K562 (cell line): ENCODE data around the gene TSSK2. TPM values are rescaled to one million over a fixed set of nuclear protein-coding genes. Genes with fewer than 3 reads are reported as not detected.

Experiments used
- BCL6 ChIP-seq: fragments of 250-450 bp; sonication (Bioruptor Pico); IDR thresholded peaks from 2 replicates; pipeline ENCODE4 v1.4.0; 2020
- CEBPG ChIP-seq, 3 experiments: fragments of 200-800 bp in 1 of 3; sonication (Bioruptor generic) in 1 of 3; sonication (generic) in 1 of 3; formaldehyde crosslinking in 1 of 3; IDR thresholded peaks in 2 of 3; conservative IDR thresholded peaks in 1 of 3; 2 replicates each; pipeline versions ENCODE4 v1.6.1 to v1.8.0; 2016 to 2022; ENCODE audit warnings: missing compliant biosample characterization in 2 of 3, missing genetic modification characterization in 2 of 3, mild to moderate bottlenecking in 1 of 3, missing genetic modification reagents in 1 of 3
- GATAD2B ChIP-seq: fragments of 450-650 bp; IDR thresholded peaks from 2 replicates; pipeline ENCODE4 v1.6.1; 2017; ENCODE audit warnings: mild to moderate bottlenecking, borderline replicate concordance
- HIVEP1 ChIP-seq: fragments of 250-450 bp; sonication (Bioruptor Pico); IDR thresholded peaks from 2 replicates; pipeline ENCODE4 v1.4.0; 2020; ENCODE audit warnings: mild to moderate bottlenecking
- HLTF ChIP-seq: fragments of 450-650 bp; IDR thresholded peaks from 2 replicates; pipeline ENCODE4 v1.6.1; 2016
- JUN ChIP-seq, 2 experiments: sonication (generic) in 1 of 2; formaldehyde crosslinking in 1 of 2; IDR thresholded peaks; 2 replicates each; pipeline versions ENCODE4 v1.6.1 to v1.8.0; 2012 to 2022; ENCODE audit warnings: borderline replicate concordance in 2 of 2, mild to moderate bottlenecking in 2 of 2, improper control_type of control experiment in 1 of 2, low read depth in 1 of 2, low read length in 1 of 2, missing genetic modification reagents in 1 of 2
- PHF21A ChIP-seq: fragments of 450-650 bp; IDR thresholded peaks from 2 replicates; pipeline ENCODE4 v1.6.1; 2017; ENCODE audit warnings: low read depth, borderline replicate concordance
- POU5F1 ChIP-seq: fragments of 150-350 bp; IDR thresholded peaks from 2 replicates; pipeline ENCODE4 v1.6.1; 2014; ENCODE audit warnings: borderline replicate concordance, low read length, low read depth, mild to moderate bottlenecking; ENCODE audit not compliant: partially characterized antibody
- SRF ChIP-seq, 2 experiments: fragments of 250-450, 450-650 bp in 1 of 2; sonication (Bioruptor Pico) in 1 of 2; sonication (generic) in 1 of 2; formaldehyde crosslinking; IDR thresholded peaks; 2 replicates each; pipeline versions ENCODE4 v1.5.0 to v1.5.1; 2020 to 2022; ENCODE audit warnings: mild to moderate bottlenecking in 1 of 2, missing genetic modification reagents in 1 of 2
- USF2 ChIP-seq: sonication (generic); formaldehyde crosslinking; IDR thresholded peaks from 2 replicates; pipeline ENCODE4 v1.5.0; 2020; ENCODE audit warnings: missing genetic modification reagents
- ZNF212 ChIP-seq: fragments of 450-650 bp; formaldehyde crosslinking; IDR thresholded peaks from 2 replicates; pipeline ENCODE4 v1.4.0; 2020; ENCODE audit warnings: mild to moderate bottlenecking
- ZNF780A ChIP-seq: fragments of 250-450 bp; sonication (Bioruptor Pico); IDR thresholded peaks from 2 replicates; pipeline ENCODE4 v1.5.0; 2021; ENCODE audit warnings: mild to moderate bottlenecking
- polyA plus RNA-seq, 8 experiments: library from polyadenylated mRNA; depleted of rRNA in 4 of 8; stranded (reverse) in 5 of 8; unstranded in 3 of 8; fragments of >200 nt; fragmentation: Nextera tagmentation in 2 of 8; fragmentation: Illumina TruSeq in 1 of 8; extraction: Ambion mirVana in 2 of 8; extraction: Trizol in 1 of 8; gene quantifications; 2 replicates each; pipeline versions ENCODE4 v1.2.1 to v1.2.3, GENCODE V29; 2011 to 2014; ENCODE audit warnings: inconsistent platforms in 1 of 8, missing spikeins in 1 of 8
- total RNA-seq, 7 experiments: library from RNA; depleted of rRNA in 6 of 7; stranded (reverse); fragments of >200 nt in 6 of 7; fragmentation: Illumina TruSeq in 2 of 7; extraction: Trizol in 2 of 7; gene quantifications; 2 replicates each; pipeline versions ENCODE4 v1.2.1 to v1.2.3, GENCODE V29; 2011 to 2021; ENCODE audit warnings: low replicate concordance in 1 of 7
- TF ChIP-seq, protein P1 (sequence below): sonication (generic); formaldehyde crosslinking; IDR thresholded peaks from 2 replicates; pipeline ENCODE4 v1.8.1; 2023; ENCODE audit warnings: mild to moderate bottlenecking, missing genetic modification reagents, moderate library complexity

TSSK2 gene
- total and polyA plus RNA-seq, 9 of the 15 experiments (the other 6 are each of a cell fraction or from before 2014, with no cell fraction given), result 0.04 TPM; not detected in 8

DNA sequence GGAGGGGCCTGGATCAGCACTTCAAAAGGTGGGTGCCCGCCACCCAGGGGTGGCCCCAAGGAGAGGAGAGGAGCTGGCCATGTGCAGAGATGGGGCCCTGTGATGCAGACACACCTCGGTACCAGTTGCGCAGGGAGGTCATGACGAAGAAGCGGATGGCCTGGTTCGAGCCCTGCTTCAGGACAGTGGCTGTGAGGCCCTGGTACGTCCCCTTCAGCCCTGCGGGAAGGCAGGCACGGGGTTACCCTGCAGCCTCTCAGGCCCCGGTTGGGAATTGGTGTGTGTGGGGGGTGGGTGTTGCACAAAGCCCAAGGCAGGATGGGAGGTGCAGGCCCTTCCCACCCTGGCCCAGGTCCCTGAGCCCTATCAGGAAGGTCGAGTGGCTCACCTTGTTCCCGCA, 45.6 kb downstream of the TSSK2 start (continued):
- TF ChIP-seq CEBPG (CRISPR knock-in tag; IDR thresholded peaks at IDR 0.05), result no peak
- TF ChIP-seq CEBPG (tag; conservative IDR thresholded peaks at IDR 0.05 in 1 of 2, IDR thresholded peaks at IDR 0.05 in 1 of 2), result no peak
- TF ChIP-seq JUN (IDR thresholded peaks at IDR 0.05; ENCODE audit: borderline replicate concordance, low read depth, low read length), result no peak
- TF ChIP-seq JUN (CRISPR knock-in tag; IDR thresholded peaks at IDR 0.05; ENCODE audit: borderline replicate concordance), result no peak
- peak in 1 of 2 experiments; percentile 61; a peak in 2 of 4 replicates for TF ChIP-seq SRF (CRISPR knock-in tag; IDR thresholded peaks at IDR 0.05)
- TF ChIP-seq PHF21A, result no peak
- TF ChIP-seq HLTF, result no peak
- TF ChIP-seq, protein P1, sequence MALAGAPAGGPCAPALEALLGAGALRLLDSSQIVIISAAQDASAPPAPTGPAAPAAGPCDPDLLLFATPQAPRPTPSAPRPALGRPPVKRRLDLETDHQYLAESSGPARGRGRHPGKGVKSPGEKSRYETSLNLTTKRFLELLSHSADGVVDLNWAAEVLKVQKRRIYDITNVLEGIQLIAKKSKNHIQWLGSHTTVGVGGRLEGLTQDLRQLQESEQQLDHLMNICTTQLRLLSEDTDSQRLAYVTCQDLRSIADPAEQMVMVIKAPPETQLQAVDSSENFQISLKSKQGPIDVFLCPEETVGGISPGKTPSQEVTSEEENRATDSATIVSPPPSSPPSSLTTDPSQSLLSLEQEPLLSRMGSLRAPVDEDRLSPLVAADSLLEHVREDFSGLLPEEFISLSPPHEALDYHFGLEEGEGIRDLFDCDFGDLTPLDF (CRISPR knock-in tag), result 0 out of 2 replicates have a peak, but pooled peaks have one; percentile 6
- TF ChIP-seq USF2 (CRISPR knock-in tag), result no peak
- TF ChIP-seq ZNF780A (CRISPR knock-in tag), result no peak
- TF ChIP-seq HIVEP1 (CRISPR knock-in tag), result no peak
- TF ChIP-seq ZNF212, result no peak
- TF ChIP-seq BCL6 (CRISPR knock-in tag), result no peak
- no peak for TF ChIP-seq GATAD2B
- no peak for TF ChIP-seq POU5F1
